HepG2 (cell line): ENCODE data around the gene SPTAN1. TPM values are rescaled to one million over a fixed set of nuclear protein-coding genes. Genes with fewer than 3 reads are reported as not detected.

Experiments used
- ATAC-seq: fragments of 200-7000 bp; cut with Tn5 transposase; 3 replicates; pipeline ENCODE4 v1.9.1; 2020; ENCODE audit warnings: mild to moderate bottlenecking, moderate library complexity
- BruUV-seq: library from RNA; stranded (reverse); fragments of 400-500 nt; replicated peaks from 2 replicates; lab custom pipeline; 2021; lab: Mats Ljungman, UMichigan
- CTCF ChIA-PET: fragments of 300-600 bp; formaldehyde crosslinking; extraction: SDS; loops from one replicate; lab custom pipeline; 2021; ENCODE audit warnings: low total read pairs, inconsistent platforms, low intra/inter-chr PET ratio; lab: Yijun Ruan, JAX
- POLR2A ChIA-PET: fragments of 350-600 bp; sonication (Branson Sonifier 250); formaldehyde crosslinking; loops from one replicate; lab custom pipeline; 2020; ENCODE audit warnings: antibody characterized with exemption, inconsistent platforms; lab: Yijun Ruan, JAX
- DNase-seq: peaks from one replicate; pipeline ENCODE4 v3.0.0-alpha.2; 2015; ENCODE audit warnings: low spot score
- FAIRE-seq: peaks from 3 replicates; lab custom pipeline; 2011; peaks lifted over from hg19 to GRCh38; lab: Jason Lieb, UNC
- H2AFZ ChIP-seq: one replicate; pipeline ENCODE4 v1.6.1; 2011; ENCODE audit warnings: low read length, inconsistent platforms
- H3K27ac ChIP-seq: fragments of 300-600 bp; 3 replicates; pipeline ENCODE4 v1.8.0; 2011; ENCODE audit warnings: mixed run types, mild to moderate bottlenecking, mixed read lengths, low read length, inconsistent platforms; ENCODE audit not compliant: insufficient read depth; ENCODE audit errors: extremely low read length
- H3K27me3 ChIP-seq, 2 experiments: fragments of 200-600 bp in 1 of 2; 2 replicates in 1 of 2; 3 replicates in 1 of 2; pipeline versions ENCODE4 v1.6.0 to v1.8.0; 2011; ENCODE audit warnings: low read length in 2 of 2, mild to moderate bottlenecking in 2 of 2, moderate library complexity in 2 of 2, inconsistent platforms in 1 of 2; ENCODE audit not compliant: insufficient read depth in 2 of 2, control insufficient read depth in 1 of 2
- H3K36me3 ChIP-seq, 2 experiments: fragments of 200-600 bp in 1 of 2; replicated peaks in 1 of 2; 2 replicates in 1 of 2; 3 replicates in 1 of 2; pipeline versions ENCODE4 v1.5.1 to v1.8.0; 2011; ENCODE audit warnings: low read length in 2 of 2, inconsistent platforms in 1 of 2; ENCODE audit not compliant: insufficient read depth in 2 of 2, control insufficient read depth in 1 of 2
- H3K4me1 ChIP-seq: 2 replicates; pipeline ENCODE4 v1.5.1; 2012; ENCODE audit warnings: low read length, inconsistent platforms; ENCODE audit not compliant: insufficient read depth
- H3K4me2 ChIP-seq: 2 replicates; pipeline ENCODE4 v1.6.0; 2011; ENCODE audit warnings: low read depth, low read length, inconsistent platforms
- H3K4me3 ChIP-seq, 3 experiments: fragments of 200-600 bp in 1 of 3; sonication (generic), shearing (Covaris generic) in 1 of 3; replicated peaks in 1 of 3; 2 replicates each; pipeline ENCODE4 v1.5.1; 2011 to 2016; ENCODE audit warnings: low read length in 3 of 3, inconsistent platforms in 2 of 3, low read depth in 2 of 3, mild to moderate bottlenecking in 2 of 3, control low read depth in 1 of 3, mixed read lengths in 1 of 3; ENCODE audit not compliant: insufficient read depth in 1 of 3
- H3K79me2 ChIP-seq: one replicate; pipeline ENCODE4 v1.6.1; 2011; ENCODE audit warnings: low read length, inconsistent platforms; ENCODE audit not compliant: insufficient read depth
- H3K9ac ChIP-seq: 2 replicates; pipeline ENCODE4 v1.6.0; 2011; ENCODE audit warnings: mild to moderate bottlenecking, low read depth, low read length, inconsistent platforms; ENCODE audit not compliant: insufficient read depth
- H3K9me3 ChIP-seq: 2 replicates; pipeline ENCODE4 v1.5.1; 2012; ENCODE audit warnings: mild to moderate bottlenecking, low read length
- H4K20me1 ChIP-seq: 2 replicates; pipeline ENCODE4 v1.6.0; 2011; ENCODE audit warnings: inconsistent platforms, mild to moderate bottlenecking, low read length, moderate library complexity; ENCODE audit not compliant: insufficient read depth
- BRCA1 ChIP-seq: sonication (generic); formaldehyde crosslinking; IDR thresholded peaks from 2 replicates; pipeline ENCODE4 v1.4.0; 2020; ENCODE audit warnings: missing genetic modification reagents
- CCDC6 ChIP-seq: sonication (generic); formaldehyde crosslinking; IDR thresholded peaks from 2 replicates; pipeline ENCODE4 v1.8.1; 2022; ENCODE audit warnings: mild to moderate bottlenecking, missing genetic modification reagents, moderate library complexity
- CENPBD1 ChIP-seq: sonication (generic); formaldehyde crosslinking; IDR thresholded peaks from 2 replicates; pipeline ENCODE4 v1.8.0; 2022; ENCODE audit warnings: missing genetic modification reagents, low read depth, mild to moderate bottlenecking, borderline replicate concordance
- CENPX ChIP-seq: sonication (generic); formaldehyde crosslinking; IDR thresholded peaks from 2 replicates; pipeline ENCODE4 v1.9.0; 2021; ENCODE audit warnings: mild to moderate bottlenecking, missing genetic modification reagents, moderate library complexity
- CHD4 ChIP-seq: fragments of 200-600 bp; sonication (generic); IDR thresholded peaks from 2 replicates; pipeline ENCODE4 v1.7.0; 2017; ENCODE audit warnings: mild to moderate bottlenecking, low read length, borderline replicate concordance
- HOXA7 ChIP-seq: sonication (generic); formaldehyde crosslinking; IDR thresholded peaks from 2 replicates; pipeline ENCODE4 v1.8.1; 2022; ENCODE audit warnings: mild to moderate bottlenecking, missing genetic modification reagents, moderate library complexity
- KDM2A ChIP-seq: sonication (generic); formaldehyde crosslinking; IDR thresholded peaks from 2 replicates; pipeline ENCODE4 v1.4.0; 2020; ENCODE audit warnings: low read depth, missing genetic modification reagents, borderline replicate concordance
- PHF21A ChIP-seq: sonication (generic); formaldehyde crosslinking; IDR thresholded peaks from 2 replicates; pipeline ENCODE4 v1.5.0; 2020; ENCODE audit warnings: mild to moderate bottlenecking, missing genetic modification reagents
- THYN1 ChIP-seq: sonication (generic); formaldehyde crosslinking; IDR thresholded peaks from 2 replicates; pipeline ENCODE4 v1.8.1; 2023; ENCODE audit warnings: low read depth, mild to moderate bottlenecking, moderate library complexity, missing genetic modification reagents, borderline replicate concordance
- YEATS4 ChIP-seq: sonication (generic); formaldehyde crosslinking; IDR thresholded peaks from 2 replicates; pipeline ENCODE4 v1.4.0; 2020; ENCODE audit warnings: missing genetic modification reagents, borderline replicate concordance
- ZFP41 ChIP-seq: sonication (generic); formaldehyde crosslinking; IDR thresholded peaks from 2 replicates; pipeline ENCODE4 v1.4.0; 2020; ENCODE audit warnings: mild to moderate bottlenecking, missing genetic modification reagents, borderline replicate concordance
- ZNF7 ChIP-seq: IDR thresholded peaks from 2 replicates; pipeline ENCODE4 v1.6.1; 2016; ENCODE audit warnings: missing biosample characterization, missing genetic modification reagents
- ZNF75D ChIP-seq: sonication (generic); formaldehyde crosslinking; IDR thresholded peaks from 2 replicates; pipeline ENCODE4 v1.8.1; 2023; ENCODE audit warnings: missing genetic modification reagents, mild to moderate bottlenecking, borderline replicate concordance
- WGBS: methylation state at CpG from one replicate; pipeline ENCODE4 v1.1.6; 2017; ENCODE audit warnings: low lambda C conversion rate; 5-methylcytosine and 5-hydroxymethylcytosine counted together
- in situ Hi-C: cut with HindIII; loops from 2 replicates; pipeline ENCODE4 v1.10.0; 2017; ENCODE audit warnings: low pct_unique_long_range_greater_than_20kb; ENCODE audit not compliant: extremely low pct_ligation_motif_present
- intact Hi-C: fragments of 100-400 bp; cut with micrococcal nuclease; formaldehyde crosslinking; loops from one replicate; pipeline ENCODE4 v1.10.0; 2022; ENCODE audit not compliant: unreplicated experiment
- polyA plus RNA-seq, 8 experiments: library from polyadenylated mRNA; depleted of rRNA in 3 of 8; stranded (reverse) in 7 of 8; unstranded in 1 of 8; fragments of >200 nt; fragmentation: Illumina TruSeq in 4 of 8; extraction: Trizol in 4 of 8; gene quantifications; 2 replicates each; pipeline versions ENCODE4 v1.2.1 to v1.2.3, GENCODE V29; 2011 to 2016; ENCODE audit warnings: low read depth in 4 of 8, missing spikeins in 1 of 8, mixed read lengths in 1 of 8; ENCODE audit not compliant: insufficient read depth in 1 of 8
- total RNA-seq, 5 experiments: library from RNA; depleted of rRNA; stranded (reverse); fragments of >200 nt; fragmentation: Illumina TruSeq; extraction: Trizol; gene quantifications; 2 replicates each; pipeline ENCODE4 v1.2.3, GENCODE V29; 2016; ENCODE audit warnings: low read depth in 1 of 5
- TF ChIP-seq, protein P1 (sequence below): sonication (generic); formaldehyde crosslinking; IDR thresholded peaks from 2 replicates; pipeline ENCODE4 v1.9.0; 2022; ENCODE audit warnings: missing genetic modification reagents, mild to moderate bottlenecking, borderline replicate concordance
- TF ChIP-seq, protein P2 (sequence below): sonication (generic); formaldehyde crosslinking; IDR thresholded peaks from 2 replicates; pipeline ENCODE4 v1.8.1; 2022; ENCODE audit warnings: mild to moderate bottlenecking, missing genetic modification reagents

Gene SPTAN1
- total and polyA plus RNA-seq, 2 of the 13 experiments (the other 11 are each of a cell fraction or from before 2014, with no cell fraction given), result 106 to 111 TPM

GRCh38 chr9:128629136-128629535, 76.7 kb downstream of the SPTAN1 start:
- Histone ChIP-seq H3K4me2 (no peak overlapping the region), H2AFZ (no peak overlapping the region), H3K4me1 (peaks cover 11% of the 10 kb centered on the region), H3K4me3 (no peak overlapping the region), H3K9me3 (no peaks in the 10 kb centered on the region), H4K20me1 (no peaks in the 10 kb centered on the region), H3K27ac (no peak overlapping the region), H3K27me3 (no peaks in the 10 kb centered on the region), H3K9ac (no peak overlapping the region), H3K79me2 (no peaks in the 10 kb centered on the region), H3K36me3 (peaks cover 32 to 64% of the 10 kb centered on the region in 2 experiments)
- no TSS peak for BruUV-seq
- FAIRE-seq, result no peak
- no peak for DNase-seq
- 96% methylated on average over 10 of the region's 10 CpGs for WGBS
- in situ Hi-C loops, result no loop called here
- TF ChIP-seq THYN1 (CRISPR knock-in tag), result no peak
- no peak for TF ChIP-seq CHD4
- TF ChIP-seq, protein P1, sequence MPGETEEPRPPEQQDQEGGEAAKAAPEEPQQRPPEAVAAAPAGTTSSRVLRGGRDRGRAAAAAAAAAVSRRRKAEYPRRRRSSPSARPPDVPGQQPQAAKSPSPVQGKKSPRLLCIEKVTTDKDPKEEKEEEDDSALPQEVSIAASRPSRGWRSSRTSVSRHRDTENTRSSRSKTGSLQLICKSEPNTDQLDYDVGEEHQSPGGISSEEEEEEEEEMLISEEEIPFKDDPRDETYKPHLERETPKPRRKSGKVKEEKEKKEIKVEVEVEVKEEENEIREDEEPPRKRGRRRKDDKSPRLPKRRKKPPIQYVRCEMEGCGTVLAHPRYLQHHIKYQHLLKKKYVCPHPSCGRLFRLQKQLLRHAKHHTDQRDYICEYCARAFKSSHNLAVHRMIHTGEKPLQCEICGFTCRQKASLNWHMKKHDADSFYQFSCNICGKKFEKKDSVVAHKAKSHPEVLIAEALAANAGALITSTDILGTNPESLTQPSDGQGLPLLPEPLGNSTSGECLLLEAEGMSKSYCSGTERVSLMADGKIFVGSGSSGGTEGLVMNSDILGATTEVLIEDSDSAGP (CRISPR knock-in tag), result 0 out of 2 replicates have a peak, but pooled peaks have one; percentile 6
- no peak for TF ChIP-seq PHF21A (CRISPR knock-in tag)
- ATAC-seq, result no peak
- ChIA-PET POLR2A (no interaction called here), CTCF (no interaction called here)
- intact Hi-C loops, result no loop called here

- FAIRE-seq (no peak), DNase-seq (no peak), ATAC-seq (no peak)
- BruUV-seq, result no TSS peak
- POLR2A ChIA-PET, result interaction anchor here (0.5 kb wide), 1 partner anchor 289 kb away, joined by 4 read pairs; no protein-coding TSS in a partner anchor
- CTCF ChIA-PET, result no interaction called here
- no peak overlapping the region for H3K9ac ChIP-seq
- TF ChIP-seq CCDC6 (CRISPR knock-in tag) (no peak), KDM2A (CRISPR knock-in tag) (no peak), CENPBD1 (CRISPR knock-in tag) (no peak), HOXA7 (CRISPR knock-in tag) (no peak), ZFP41 (CRISPR knock-in tag) (no peak), BRCA1 (no peak), ZNF7 (CRISPR knock-in tag) (no peak), CENPX (no peak), ZNF75D (CRISPR knock-in tag) (no peak), YEATS4 (CRISPR knock-in tag) (no peak)
- TF ChIP-seq, protein P2, sequence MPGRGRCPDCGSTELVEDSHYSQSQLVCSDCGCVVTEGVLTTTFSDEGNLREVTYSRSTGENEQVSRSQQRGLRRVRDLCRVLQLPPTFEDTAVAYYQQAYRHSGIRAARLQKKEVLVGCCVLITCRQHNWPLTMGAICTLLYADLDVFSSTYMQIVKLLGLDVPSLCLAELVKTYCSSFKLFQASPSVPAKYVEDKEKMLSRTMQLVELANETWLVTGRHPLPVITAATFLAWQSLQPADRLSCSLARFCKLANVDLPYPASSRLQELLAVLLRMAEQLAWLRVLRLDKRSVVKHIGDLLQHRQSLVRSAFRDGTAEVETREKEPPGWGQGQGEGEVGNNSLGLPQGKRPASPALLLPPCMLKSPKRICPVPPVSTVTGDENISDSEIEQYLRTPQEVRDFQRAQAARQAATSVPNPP (CRISPR knock-in tag), result no peak
- in situ Hi-C loops (no loop called here), intact Hi-C loops (no loop called here)
- H2AFZ ChIP-seq, result no peak overlapping the region
- no peaks in the 10 kb centered on the region for H4K20me1 ChIP-seq
- no peaks in the 10 kb centered on the region for H3K9me3 ChIP-seq
- H3K36me3 ChIP-seq, result peaks cover 27 to 63% of the 10 kb centered on the region in 2 experiments
- no peak overlapping the region for H3K4me2 ChIP-seq
- H3K4me3 ChIP-seq, result no peak overlapping the region
- H3K79me2 ChIP-seq, result no peaks in the 10 kb centered on the region
- no peaks in the 10 kb centered on the region for H3K27me3 ChIP-seq
- H3K4me1 ChIP-seq, result peaks cover 16% of the 10 kb centered on the region
- H3K27ac ChIP-seq, result no peak overlapping the region
- 86% methylated on average over 7 of the region's 9 CpGs for WGBS
Observed at GRCh38 chr9:128629852-128630545, 77.6 kb downstream of the SPTAN1 start.
